HG02938 (cell line): Measurements from ENCODE around the gene ECE2.

Source experiments
- ATAC-seq: cut with Tn5 transposase; IDR thresholded peaks from one replicate; pipeline ENCODE4 v1.9.1; 2021; ENCODE audit warnings: mild to moderate bottlenecking, moderate library complexity; ENCODE audit not compliant: unreplicated experiment

The ECE2 gene

DNA sequence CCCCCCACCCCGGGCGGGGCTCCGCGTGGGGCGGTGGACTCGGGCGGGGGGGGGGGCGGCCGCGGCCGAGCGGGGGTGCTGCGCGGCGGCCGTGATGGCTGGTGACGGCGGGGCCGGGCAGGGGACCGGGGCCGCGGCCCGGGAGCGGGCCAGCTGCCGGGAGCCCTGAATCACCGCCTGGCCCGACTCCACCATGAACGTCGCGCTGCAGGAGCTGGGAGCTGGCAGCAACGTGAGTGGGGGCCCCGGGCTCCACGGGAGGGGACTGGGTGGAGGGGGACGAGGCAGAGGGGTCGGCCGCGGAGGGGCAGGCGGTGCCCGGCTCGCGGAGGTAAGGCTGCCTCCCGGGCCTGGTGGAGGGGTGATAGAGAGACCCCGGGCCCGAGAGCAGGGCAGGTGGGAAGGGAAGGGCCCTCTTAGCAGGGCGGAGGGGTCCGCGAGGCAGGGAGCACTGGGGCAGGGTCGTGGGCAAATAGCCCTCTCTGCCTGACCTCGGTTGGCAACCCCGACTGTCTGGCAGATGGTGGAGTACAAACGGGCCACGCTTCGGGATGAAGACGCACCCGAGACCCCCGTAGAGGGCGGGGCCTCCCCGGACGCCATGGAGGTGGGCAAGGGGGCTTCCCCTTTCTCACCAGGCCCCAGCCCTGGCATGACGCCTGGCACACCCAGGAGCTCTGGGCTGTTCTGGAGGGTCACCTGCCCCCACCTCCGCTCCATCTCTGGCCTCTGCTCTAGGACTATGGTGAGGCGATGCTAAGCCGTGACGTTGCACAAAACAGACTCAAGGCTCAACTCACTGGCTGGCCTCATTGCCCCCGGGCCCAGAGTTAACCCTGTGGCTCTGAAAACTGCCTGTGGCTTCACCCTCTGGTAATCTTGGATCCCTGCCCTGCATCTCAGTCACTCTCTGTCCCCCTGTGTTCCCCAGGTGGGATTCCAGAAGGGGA lies at the start of gene ECE2:
ECE2 (plus strand) TSS at position 62 of the 950 bp plus-strand sequence; CDS start at position 194, 132 bp downstream.
- no peak for ATAC-seq

DNA sequence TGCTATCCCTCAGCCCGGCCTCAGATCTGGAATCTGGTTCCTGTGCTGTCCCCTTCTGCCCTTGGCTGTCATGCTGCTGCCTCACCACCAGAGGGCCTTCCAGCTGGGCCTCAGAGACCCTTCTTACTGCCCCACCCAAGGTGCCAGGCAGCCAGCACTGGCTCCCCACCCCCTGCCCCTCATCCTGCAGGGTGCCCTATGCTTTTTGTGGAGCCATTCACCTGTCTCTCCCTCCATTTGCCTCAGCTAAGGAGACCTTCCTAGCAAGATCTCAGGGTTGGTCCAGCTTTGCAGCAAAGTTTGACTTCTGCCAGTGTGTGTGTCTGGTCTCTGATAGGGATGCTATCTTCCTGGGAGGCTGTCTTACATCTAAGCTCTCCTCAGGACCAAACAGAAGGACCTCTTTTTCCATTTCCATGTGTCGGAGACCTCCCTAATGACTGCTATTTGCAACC lies 48.3 kb upstream of the ECE2 start:
- no peak for ATAC-seq

DNA sequence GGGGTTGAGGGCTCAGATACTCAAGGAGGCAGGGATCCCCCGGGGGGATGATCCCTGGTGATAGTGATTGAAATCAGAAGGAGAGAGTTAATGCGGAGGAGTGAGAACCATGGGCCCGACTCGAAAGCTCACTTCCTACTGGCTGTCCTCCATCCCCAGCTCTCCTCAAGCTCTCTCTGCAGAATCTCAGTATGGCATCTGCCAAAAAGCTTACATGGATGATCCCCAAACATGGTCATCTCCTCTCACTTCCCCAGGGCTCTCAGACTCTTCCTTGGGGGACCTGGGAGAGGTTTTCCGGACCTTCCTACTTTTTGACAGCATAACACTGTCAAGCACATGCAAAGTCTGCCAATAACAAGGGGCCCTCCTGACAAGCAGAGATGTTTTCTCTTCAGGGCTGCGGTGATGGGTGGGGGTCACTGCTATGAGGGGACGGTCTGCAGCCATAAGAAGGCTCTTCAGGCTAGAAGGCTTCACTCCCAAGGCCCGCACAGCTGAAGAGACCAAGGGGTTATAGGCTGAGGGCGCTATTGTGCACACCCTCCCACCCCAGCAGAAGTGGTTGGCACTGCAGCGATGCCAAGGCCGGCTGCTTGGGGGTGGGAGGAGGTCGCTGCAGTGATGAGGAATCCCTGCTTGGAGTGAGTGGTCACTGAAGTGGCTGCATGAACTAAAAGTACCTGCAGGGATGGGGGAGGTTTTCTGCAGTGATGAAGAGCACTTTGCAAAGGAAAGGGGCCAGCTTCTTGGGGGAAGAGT lies 47.3 kb upstream of the ECE2 start:
- ATAC-seq = no peak

DNA sequence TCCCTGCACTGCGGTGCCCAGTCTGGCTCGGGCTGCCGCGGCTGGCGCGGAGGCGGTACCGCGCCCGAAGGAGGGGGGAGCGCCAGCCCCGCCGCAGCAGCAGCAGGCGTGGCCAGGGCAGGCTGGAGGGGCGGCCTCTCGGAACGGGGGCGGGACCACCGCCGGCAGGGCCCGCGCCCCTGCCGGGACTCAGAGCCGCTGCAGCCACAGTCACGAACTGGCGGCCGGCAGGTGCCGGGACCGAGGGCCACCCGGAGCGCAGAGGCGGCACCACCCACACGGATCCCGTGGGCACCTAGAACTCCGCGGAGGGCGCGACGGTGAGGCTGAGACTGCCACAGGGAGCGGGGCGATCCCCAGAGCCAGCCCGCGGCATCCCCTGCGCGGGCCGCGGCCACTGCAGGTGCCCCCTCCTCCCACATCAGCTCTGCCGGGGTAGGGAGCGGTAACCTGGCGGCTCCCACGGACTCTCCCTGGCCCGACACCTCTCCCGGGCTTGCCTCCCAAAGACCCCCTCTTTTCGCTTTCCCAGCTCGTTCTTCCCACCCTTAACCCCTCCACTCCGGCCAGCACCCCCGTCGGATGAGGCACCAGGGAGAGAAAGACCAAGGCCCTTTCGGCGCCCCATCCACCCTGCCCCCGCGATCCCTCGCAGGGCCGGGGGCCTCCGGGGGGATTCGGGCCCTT lies 46.3 kb upstream of the ECE2 start, which contains the start of gene VWA5B2:
VWA5B2 (plus strand) TSS at position 192 of the 687 bp plus-strand sequence. CDS start 944 bp downstream, outside the sequence.
- ATAC-seq = peak; percentile 60

DNA sequence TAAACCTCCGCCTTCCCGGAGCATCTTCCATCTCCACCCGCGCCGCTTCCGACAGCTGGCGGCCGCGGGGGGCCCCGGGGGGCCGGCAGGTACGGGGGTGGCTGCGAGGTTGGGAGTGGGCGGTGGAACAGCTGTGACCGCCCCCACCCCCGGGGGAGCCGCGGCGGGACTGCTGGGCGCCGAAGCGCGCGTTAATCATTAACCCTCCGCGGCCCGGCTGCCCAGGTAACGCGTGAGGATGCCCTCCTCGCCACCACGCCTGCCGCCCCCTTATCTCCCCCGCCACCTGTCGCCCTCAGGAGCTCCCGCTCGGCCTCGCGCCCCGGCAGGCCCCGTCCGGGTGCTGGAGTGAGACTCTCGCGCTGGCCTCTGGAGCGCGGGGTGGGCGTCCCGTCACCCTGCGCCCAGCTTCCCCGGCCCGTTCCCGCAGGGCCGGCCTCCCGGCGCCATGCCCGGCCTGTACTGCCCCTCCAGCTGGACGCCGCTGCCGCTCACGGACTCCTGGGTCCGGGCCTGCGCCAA lies 45.7 kb upstream of the ECE2 start:
- ATAC-seq = no peak

DNA sequence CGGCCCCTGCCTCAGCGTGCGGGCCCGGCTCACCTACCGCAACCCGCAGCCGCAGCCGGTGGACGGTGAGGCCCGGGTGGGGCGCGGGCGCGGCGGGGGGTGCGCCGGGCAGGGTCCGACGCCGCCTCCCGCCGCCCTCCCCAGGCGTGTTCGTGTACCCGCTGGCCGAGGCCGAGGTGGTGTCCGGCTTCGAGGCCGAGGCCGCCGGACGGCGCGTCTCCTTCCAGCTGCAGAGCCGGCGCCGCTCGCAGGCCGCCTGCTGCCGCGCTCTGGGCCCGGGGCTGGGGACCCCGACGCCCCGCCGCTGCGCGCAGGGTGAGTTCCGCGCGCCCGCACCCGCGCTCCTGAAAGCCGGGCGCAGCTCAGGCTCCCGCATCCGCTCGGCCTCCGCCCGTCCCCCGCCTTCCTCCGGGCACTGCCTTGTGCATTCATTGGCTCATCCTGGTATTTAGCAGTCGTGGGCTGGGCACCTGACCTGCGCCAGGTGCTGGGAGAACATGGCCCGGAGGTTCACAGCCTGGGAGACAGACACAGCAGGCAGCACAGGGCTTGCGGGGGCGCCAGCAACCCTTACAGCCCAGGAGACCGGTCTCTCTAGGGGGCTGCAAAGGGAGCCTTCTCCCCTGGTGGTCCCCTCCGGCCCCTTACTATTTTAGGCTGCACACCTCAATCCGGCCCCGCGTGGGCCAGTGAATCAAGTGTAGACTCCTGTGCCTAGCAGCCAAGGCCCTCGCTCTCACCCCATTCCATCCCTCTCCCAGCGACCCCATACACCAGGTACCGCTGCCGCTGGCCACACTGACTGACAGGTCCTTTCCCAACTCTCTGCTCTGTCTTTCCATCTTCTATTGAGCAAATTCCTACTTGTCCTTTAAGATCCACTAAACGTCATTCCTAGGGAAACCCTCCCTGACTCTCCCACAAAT lies 45.0 kb upstream of the ECE2 start:
- no peak for ATAC-seq

DNA sequence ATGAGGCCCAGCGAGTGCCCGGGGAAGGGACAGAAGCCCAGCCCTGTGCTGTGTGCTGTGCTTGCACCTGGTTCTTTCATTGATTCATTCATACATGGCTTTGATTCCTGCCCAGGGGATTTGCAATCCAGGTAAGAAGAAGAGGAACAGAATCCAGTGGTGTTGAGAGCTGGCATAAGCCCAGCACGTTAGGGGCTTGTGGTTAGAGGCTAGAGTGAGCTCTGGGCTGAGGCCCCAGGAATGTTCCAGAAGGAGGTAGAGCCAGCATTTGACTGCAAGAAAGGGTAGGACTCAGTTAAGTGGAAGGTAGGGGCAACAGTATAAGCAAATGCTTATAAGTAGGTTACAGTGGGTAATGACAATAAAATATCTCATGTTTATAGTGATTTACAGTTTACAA lies 44.2 kb upstream of the ECE2 start:
- no peak for ATAC-seq

DNA sequence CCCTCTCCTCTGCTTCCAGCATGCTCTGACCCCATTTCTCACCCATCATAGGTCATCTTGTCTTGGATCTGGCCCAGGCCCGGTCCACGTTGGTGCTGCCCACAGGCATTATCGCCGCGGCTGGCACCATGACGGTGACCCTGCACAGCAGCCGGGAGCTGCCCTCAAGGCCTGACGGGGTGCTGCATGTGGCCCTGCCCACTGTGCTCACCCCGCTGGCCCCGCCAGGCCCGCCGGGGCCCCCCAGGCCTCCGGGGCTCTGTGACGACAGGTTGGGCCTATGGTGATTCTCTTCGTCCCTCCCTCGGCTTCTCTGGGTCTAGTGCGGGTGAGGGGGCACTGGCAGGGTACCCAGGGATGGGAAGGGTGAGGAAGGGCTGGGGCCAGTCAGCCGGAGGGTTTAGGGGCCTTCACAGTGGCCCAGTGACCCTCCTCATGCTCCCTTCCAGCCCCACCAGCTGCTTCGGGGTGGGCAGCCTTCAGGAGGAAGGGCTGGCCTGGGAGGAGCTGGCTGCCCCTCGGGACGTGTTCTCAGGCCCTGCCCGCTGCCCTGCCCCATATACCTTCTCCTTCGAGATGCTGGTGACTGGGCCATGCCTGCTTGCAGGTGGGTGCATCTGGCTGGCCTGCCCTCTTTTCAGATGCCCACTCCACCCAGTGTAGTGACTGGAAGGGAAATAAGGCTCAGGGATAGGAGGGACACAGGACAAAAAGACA lies 42.5 kb upstream of the ECE2 start:
- ATAC-seq = no peak

DNA sequence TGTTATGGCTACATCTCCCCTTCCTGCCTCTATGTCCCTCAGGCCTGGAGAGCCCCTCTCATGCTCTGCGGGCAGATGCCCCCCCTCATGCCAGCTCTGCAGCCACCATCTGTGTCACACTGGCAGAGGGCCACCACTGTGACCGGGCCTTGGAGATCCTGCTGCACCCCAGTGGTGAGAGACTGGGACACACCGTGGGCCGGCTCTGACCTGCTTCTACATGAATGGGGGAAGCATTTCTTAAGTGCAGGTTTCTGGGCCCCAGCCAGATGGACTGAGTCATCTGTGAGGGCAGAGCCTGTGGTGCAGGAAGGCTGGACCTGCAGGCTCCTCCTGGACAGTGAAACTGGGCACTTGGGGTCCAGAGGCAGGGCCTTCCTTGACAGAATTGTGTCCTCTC lies 41.6 kb upstream of the ECE2 start:
- no peak for ATAC-seq

DNA sequence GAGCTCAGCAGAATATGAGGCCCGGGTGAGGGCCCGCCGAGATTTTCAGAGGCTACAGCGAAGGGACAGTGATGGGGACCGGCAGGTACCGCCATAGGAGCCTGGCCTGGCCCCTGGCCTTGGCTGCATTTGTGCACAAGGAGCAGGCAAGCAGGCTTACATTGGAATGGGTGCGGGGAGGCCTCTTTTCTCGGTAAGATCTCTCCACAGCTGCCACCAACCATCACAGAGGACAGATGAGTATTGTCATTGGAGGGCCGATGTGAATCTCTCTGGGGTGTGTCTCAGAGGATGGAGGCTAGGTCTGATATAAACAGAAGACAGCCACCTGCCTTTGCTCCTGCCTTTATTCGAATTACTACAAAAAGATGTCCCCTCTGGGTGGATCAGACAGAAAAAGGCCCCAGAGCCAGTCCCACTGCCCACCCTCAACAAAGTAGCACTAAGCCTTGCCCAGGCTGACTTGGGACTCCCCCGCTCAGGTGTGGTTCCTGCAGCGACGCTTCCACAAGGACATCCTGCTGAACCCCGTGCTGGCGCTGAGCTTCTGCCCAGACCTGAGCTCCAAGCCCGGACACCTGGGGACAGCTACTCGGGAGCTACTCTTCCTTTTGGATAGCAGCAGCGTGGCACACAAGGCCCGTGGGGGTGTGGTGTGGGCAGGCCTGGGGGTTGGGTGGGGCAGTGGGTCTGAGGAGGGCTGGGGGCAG lies 41.0 kb upstream of the ECE2 start:
- ATAC-seq = no peak

DNA sequence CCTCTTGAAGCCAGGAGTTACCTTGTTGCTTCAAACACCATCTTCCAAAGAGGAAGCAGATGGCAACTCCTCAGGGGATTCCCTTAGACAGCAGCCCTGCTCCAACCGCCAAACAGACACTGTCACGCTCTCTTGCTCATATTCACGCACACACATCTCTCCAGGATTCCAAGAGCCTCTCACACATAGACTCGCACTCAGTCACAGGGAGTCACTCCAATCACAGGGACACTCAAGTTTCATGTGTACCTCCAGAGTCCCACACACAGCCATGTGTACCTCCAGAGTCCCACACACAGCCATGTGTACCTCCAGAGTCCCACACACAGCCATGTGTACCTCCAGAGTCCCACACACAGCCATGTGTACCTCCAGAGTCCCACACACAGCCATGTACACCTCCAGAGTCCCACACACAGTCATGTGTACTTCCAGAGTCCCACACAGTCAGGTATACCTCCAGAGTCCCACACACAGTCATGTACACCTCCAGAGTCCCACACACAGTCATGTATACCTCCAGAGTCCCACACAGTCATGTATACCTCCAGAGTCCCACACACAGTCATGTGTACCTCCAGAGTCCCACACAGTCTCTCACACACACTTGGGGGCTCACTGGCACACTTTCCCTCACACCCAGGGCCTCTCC lies 40.3 kb upstream of the ECE2 start:
- no peak for ATAC-seq

DNA sequence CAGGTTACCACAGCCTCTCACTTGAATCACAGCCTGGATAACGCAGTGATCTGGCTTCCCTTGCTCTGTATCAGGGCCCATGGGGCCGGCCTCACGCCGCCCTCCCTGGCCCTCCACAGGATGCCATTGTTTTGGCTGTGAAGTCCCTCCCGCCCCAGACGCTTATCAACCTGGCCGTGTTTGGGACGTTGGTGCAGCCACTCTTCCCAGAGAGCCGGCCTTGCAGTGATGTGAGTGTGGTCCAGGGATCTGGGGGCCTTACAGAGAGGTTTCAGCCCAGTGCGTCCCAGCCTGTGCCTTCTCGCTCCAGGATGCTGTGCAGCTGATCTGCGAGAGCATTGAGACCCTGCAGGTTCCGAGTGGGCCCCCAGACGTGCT lies 39.8 kb upstream of the ECE2 start:
- no peak for ATAC-seq

DNA sequence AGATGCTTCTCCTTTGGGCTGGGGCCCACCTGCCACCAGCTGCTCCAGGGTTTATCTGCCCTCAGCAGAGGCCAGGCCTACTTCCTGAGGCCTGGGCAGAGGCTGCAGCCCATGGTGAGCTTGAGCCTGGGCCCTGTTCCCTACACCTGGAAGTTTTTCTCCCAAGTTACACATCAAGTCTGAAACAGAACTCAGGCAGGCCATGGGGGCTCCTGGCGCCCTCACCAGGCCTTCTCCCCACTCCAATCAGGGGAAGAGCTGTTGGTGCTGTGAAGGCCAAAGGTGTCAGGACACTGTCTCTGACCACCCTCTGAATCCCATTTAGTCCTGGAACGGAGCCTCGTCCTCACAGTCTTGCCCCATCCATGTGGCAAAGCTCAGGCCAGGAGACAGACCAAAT lies 39.2 kb upstream of the ECE2 start:
- no peak for ATAC-seq

DNA sequence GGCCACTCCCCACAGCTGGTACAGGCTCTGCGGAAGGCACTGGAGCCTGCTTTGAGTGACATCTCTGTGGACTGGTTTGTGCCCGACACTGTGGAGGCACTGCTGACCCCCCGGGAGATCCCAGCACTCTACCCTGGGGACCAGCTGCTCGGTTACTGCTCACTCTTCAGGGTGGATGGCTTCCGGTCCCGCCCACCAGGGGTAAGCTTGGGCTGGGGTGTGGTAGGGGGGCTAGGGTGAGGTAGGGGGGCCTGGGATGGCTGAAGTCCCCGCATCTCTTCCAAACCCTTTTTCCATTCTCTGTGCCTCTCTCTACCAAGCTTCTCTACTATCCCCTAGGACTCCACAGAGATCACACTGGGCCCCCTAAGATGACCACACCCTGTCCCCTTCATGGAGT lies 38.6 kb upstream of the ECE2 start:
- ATAC-seq = no peak

DNA sequence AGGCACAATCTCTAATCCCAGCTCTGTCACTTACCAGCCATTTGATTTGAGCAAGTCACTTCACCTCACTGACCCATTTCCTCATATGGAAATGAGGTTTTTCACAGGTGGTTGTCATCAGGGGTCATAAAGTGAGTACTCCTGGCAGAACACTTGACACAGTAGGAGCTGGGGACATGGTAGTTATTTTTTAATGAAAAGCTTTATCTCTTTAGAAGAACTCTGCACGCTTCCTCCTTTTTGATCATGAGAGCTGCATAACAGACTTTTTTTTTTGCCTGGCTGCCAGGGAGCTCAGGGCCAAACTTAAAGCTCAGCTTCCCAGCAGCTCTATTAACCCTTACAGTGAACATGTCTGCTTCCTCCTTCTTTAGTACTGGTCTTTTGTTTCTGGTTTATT lies 38.0 kb upstream of the ECE2 start:
- no peak for ATAC-seq

DNA sequence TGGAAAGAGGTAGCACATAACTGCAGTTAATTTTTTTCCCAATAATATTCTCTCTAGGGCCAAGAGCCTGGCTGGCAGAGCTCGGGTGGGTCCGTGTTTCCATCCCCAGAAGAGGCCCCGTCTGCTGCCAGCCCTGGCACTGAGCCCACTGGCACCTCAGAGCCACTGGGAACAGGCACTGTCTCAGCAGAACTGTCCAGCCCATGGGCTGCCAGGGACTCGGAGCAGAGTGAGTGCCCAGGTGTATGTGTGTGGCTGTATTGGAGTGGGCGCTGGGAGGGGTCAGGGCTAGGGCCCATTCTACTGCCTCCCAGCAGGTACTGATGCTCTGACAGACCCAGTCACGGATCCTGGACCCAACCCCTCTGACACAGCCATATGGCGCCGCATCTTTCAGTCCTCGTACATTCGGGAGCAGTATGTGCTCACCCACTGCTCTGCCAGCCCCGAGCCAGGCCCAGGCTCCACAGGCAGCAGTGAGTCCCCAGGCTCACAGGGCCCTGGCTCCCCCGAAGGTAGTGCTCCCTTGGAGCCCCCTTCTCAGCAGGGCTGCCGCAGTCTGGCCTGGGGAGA lies 37.5 kb upstream of the ECE2 start:
- ATAC-seq = no peak

DNA sequence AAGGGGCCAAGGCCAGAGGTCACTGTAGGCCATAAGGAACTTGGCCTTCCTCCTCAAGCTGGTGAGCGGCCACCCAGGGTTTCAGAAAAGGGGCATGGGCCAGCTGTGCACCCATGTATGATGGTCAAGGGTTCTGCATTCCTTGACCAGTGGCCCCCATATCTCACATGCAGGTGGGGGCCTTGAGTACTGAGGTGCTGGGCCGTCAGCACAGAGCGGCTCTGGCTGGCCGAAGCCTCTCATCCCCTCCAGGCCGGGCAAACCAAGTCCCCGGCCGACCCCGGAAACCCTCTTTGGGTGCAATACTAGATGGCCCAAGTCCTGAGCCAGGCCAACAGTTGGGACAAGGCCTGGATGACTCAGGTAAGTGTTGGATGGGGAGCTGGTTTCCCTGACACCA lies 36.6 kb upstream of the ECE2 start:
- no peak for ATAC-seq

DNA sequence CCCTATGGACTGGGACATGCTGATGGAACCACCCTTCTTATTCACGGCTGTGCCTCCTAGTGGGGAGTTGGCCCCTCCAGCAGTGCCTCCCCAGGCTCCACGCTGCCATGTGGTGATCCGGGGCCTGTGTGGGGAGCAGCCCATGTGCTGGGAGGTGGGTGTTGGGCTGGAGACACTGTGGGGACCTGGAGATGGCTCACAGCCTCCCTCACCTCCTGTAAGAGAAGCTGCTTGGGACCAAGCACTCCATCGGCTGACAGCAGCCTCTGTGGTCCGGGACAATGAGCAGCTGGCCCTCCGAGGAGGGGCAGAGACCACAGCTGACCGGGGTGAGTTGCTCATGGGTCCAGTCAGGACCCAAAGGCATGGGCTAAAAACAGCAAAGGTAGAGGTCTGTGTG lies 36.1 kb upstream of the ECE2 start:
- ATAC-seq = no peak
